ENCODE results near the gene APOLD1.
"Not testable (repeated sequence)": the region's sequence is repeated elsewhere in the genome, so short reads cannot be mapped to it uniquely, and the experiment has no call there.

The APOLD1 gene

GRCh38 chr12:12784911-12785814, at the start of gene APOLD1:
APOLD1 (plus strand) TSS chr12:12785659; CDS start chr12:12785692, 33 bp downstream.
- no peak for DNase-seq

GRCh38 chr12:12736759-12737676, 48.4 kb upstream of the APOLD1 start:
- DNase-seq, result no peak

- not testable (repeated sequence) for DNase-seq
These were observed 47.3 kb upstream of the APOLD1 start for GRCh38 chr12:12738152-12738551.

- no peak for DNase-seq
These were observed 43.8 kb upstream of the APOLD1 start for GRCh38 chr12:12741660-12742059.

GRCh38 chr12:12744546-12745305, 40.7 kb upstream of the APOLD1 start:
- no peak for DNase-seq

GRCh38 chr12:12745576-12746211, 39.8 kb upstream of the APOLD1 start:
- DNase-seq, result no peak

- no peak for DNase-seq
These were observed 38.2 kb upstream of the APOLD1 start for GRCh38 chr12:12747278-12747677.

GRCh38 chr12:12748044-12748443, 37.4 kb upstream of the APOLD1 start:
- no peak for DNase-seq

- no peak for DNase-seq
These were observed 36.0 kb upstream of the APOLD1 start for GRCh38 chr12:12749433-12749832.

GRCh38 chr12:12755923-12756322, 29.5 kb upstream of the APOLD1 start:
- DNase-seq, result no peak

GRCh38 chr12:12757121-12757520, 28.3 kb upstream of the APOLD1 start:
- no peak for DNase-seq

- DNase-seq, result no peak
These were observed 26.1 kb upstream of the APOLD1 start for GRCh38 chr12:12759234-12759915.

GRCh38 chr12:12764824-12765223, 20.6 kb upstream of the APOLD1 start:
- DNase-seq, result no peak

GRCh38 chr12:12770262-12770661, 15.2 kb upstream of the APOLD1 start:
- DNase-seq, result no peak

- no peak for DNase-seq
These were observed 10.7 kb upstream of the APOLD1 start for GRCh38 chr12:12774791-12775190.

- DNase-seq, result no peak
These were observed 9.2 kb upstream of the APOLD1 start for GRCh38 chr12:12776261-12776660.

GRCh38 chr12:12777092-12777491, 8.4 kb upstream of the APOLD1 start:
- no peak for DNase-seq

- DNase-seq, result no peak
These were observed 6.5 kb upstream of the APOLD1 start for GRCh38 chr12:12779007-12779406.

GRCh38 chr12:12779529-12779928, 5.9 kb upstream of the APOLD1 start:
- no peak for DNase-seq

GRCh38 chr12:12784116-12784515, 1.3 kb upstream of the APOLD1 start:
- DNase-seq, result no peak

- no peak for DNase-seq
These were observed 869 bp downstream of the APOLD1 start for GRCh38 chr12:12786351-12786705.

Data from KG1 (cell line).